GM12872 (cell line): ENCODE data around the gene LRRC3.

Source experiments
- CTCF ChIP-seq: IDR thresholded peaks from 3 replicates; pipeline ENCODE4 v1.5.1; 2011; ENCODE audit warnings: low read depth, mild to moderate bottlenecking, low read length, moderate library complexity; ENCODE audit not compliant: insufficient read depth

LRRC3 gene

DNA sequence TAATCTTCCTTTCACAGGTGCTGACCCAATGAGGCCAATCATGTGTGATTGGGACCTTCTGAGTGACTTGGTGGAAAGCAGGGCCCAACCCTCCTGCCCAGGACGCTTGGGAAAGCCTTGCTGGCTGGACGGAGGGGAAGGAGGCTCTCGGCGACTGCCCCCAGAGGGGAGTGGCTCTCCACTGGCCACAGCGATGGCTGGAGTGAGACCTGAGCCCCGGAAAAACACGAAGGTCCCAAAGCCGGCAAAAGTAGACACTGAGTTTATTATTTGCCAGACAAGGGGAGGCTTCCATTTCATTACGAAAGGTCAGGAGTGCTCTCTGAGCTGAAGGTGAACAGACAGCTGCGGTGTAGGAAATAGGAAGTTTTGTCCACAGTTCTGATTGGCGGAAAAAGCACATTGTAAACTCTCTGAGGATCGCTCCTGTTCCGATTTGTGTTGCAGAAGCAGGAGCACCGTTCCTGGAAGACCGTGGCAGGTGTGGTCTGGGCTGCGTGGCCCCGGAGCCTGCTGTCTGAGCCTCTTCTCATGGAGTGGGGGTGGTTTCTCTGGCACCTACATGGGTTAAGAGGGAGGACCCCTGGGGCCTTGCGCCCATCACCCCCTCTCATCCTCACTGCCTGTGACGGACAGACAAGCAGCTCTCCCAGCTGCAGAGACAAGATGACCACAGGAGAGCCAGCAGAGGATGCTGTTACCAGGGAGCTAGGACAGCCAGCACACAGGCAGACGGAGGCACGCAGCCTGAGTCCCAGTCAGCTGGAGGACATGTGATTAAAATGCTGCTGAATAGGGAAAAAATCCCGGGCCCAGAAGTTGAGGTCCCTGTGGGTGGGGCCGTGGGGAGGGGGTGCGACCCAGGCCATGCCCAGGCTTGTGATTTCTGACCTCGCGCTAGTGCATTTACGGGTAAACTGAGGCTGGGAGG lies 43.2 kb downstream of the LRRC3 start:
- TF ChIP-seq CTCF: no peak

DNA sequence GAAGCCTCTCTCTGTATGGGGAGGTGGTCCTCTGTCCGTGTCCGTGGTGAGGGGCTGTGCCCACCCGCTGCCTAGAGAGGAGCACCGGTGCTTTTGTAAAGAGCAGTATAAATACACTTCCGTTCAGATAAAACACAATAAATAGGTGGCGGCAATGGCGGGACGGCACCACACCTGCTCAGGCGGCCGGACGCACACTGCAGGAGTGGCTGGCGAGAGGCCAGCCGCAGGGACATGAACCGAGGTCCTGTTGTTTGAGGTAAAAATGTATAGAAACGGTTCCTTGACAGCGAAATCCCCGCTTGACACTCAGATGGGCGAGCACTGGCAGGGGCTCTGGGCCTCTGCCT lies 43.9 kb downstream of the LRRC3 start:
- no peak for TF ChIP-seq CTCF

DNA sequence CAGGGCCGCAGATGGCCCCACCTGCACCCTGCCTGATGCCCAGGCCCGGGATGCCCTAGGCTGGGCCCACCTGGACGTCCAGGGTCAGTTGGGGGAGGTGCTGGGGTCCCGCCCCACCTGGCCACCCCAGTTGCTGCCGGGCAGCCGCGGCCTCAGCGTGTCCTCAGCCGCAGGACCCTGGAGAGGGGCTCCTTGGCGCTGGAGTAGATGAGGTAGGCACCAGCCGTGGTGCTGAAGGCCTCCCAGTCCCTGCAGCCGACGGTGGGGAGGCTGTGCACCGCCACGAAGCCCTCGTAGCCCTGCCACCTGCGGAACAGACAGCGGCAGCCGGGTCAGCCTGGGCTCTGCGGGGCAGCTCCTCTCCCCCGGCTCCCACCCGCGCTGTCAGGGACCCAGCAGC lies 44.3 kb downstream of the LRRC3 start:
- TF ChIP-seq CTCF: no peak

- no peak for TF ChIP-seq CTCF
These were observed 44.8 kb downstream of the LRRC3 start for GRCh38 chr21:44500111-44500510.

GRCh38 chr21:44502171-44502958 lies 47.1 kb downstream of the LRRC3 start:
- TF ChIP-seq CTCF: no peak

GRCh38 chr21:44503901-44504399 lies 48.6 kb downstream of the LRRC3 start:
- no peak for TF ChIP-seq CTCF

DNA sequence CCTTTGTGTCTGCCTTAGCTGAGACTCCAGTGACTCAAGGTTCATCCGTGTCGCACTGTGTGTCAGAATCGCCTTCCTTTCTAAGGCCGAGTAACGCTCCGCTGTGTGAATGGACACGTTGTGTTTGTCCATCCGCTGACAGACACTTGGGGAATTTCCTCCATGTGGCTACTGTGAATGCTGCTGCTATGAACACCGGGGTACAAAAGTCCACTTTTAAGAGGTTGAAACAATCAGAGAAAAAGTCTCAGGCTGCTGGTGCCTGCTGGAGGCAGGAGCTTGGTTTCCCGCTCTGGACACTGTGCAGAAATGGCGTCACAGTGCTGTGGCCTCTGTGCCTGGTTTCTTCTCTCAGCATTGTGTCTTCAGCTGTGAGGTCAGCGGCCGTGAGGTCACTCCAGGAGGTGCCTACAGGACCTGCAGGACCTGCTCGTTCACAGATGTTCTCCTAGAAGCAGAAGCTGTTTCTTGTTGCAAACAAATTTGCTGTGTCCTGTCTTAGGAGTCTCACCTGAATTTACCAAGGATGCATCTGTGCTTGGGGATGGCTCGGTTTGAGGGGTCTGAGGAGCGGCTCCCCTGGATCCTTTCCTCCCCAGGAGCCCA lies 50.5 kb downstream of the LRRC3 start:
- no peak for TF ChIP-seq CTCF
